HG02623 (cell line): ENCODE measurements around the gene TBC1D16.

ENCODE experiments used
- ATAC-seq: cut with Tn5 transposase; IDR thresholded peaks from one replicate; pipeline ENCODE4 v1.9.1; 2021; ENCODE audit warnings: moderate library complexity; ENCODE audit not compliant: unreplicated experiment

The TBC1D16 gene

DNA sequence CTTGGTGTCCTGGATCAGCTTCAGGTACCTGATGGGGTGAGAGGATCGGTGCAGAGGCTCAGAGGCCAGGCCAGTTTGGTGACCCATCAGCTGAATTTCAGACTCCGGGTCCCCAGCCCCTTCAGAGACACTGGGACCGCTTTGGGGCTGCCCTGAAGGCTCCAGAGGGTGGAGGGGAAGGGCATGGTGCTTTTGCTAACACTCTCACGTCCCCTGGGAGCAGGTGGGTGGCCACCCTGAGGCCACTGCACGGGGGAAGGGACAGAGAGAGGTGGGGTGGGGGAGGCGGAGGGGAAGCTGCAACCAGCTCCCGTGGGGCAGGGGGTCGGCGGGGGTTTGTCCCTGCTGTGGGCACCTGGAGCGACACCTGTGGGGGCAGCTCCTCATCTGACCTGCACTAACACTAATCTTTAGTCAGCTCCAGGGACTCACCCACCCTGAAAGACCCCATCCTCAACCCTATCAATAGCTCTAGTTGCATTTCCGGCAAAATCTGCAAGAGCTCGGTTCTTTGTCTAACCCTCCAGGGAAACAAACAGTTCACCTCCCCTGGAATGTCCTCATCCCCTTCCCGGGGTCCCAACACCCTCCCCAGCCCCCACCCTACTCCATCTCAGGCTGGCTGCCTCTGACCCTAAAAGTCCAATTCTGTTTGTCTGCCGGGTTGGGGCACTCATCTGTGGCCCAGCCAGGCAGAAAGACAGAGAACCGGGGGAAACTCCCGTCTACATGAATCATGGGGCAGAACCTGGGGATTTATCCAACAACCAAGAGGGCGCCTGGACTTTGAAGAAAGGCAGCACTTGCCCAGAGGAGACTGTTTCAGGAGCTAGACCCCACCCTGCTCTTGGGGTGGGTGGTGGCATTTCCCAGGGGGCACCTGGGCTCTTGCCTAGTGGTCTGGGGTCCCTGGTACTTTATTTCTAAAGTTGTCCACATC lies 104.5 kb downstream of the TBC1D16 start:
- no peak for ATAC-seq

DNA sequence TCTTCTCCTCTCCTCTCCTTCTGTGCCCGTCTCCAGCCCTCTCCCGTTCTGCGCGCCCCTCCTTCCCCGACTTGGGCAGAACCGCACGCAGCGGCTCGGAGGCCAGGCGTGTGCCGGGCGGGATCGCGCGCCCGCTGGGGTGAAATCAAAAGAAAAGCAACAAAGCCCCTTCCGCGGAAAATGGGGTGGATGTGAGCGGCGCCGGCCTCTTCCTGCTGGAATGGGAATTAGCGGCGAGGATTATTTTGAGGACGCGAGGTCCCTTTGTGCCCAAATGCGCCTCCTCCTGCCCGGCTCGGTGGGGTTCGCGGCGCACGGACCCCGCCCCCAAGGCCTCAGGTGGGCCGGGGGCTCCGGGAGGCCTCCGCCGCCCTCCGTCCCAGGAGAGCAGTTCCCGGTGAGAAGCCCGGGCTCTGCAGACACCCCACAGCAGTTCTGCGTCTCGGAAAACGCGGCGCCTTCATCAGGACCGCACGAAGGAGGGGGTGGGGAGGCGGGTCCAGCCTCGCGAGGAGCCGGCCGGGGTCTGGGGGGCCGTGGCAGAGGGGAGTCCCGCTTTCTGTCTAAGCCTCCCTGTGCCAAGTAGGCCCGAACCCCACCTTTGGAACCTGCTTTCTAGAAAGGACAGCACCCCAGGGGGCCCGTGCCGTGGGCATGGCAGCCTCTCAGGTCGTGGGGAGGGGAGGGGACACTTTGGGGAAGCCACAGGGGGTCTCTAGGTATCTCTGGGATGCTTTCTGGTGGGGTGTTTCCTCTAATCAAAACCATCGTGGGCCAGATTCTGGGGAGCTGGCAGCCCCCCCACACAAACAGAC lies 105.4 kb downstream of the TBC1D16 start:
- ATAC-seq, result no peak

DNA sequence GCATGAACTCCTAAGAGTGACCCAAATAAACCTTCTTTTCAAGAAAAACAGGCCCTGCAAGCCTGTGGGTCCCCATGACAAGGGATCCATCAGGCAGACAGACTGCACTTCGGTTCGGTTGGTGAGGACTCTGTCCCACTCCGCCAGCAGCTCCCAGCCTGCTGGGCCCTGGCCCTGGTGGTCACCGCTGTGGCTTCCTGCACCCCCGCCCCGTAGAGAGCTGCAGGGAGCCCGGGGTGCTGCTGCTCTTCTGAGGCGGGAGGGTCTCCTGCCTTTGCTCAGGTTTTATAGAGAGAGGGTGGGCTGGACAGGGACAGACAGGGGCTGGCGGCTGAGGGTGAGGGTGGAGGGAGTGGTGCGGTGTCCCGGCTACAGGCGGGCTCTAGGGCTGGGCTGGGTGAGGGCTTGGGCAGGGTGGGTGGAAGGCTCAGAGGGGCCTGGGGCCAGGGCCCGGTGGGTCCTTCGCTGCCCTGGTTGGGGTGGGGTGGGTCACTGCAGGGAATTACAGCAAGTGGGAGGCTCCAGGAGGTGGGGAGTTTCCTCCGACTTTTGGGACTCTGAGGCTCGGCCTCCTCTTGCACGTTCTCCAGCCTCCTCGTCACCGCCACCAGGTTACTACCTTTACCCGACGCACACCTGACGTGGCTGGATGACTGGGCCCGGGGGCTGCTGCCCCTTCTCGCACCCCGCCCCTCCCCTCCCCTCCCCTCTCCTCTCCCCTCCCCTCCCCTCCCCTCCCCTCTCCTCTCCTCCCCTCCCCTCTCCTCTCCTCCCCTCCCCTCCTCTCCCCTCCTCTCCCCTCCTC lies 106.2 kb downstream of the TBC1D16 start:
- ATAC-seq, result no peak

DNA sequence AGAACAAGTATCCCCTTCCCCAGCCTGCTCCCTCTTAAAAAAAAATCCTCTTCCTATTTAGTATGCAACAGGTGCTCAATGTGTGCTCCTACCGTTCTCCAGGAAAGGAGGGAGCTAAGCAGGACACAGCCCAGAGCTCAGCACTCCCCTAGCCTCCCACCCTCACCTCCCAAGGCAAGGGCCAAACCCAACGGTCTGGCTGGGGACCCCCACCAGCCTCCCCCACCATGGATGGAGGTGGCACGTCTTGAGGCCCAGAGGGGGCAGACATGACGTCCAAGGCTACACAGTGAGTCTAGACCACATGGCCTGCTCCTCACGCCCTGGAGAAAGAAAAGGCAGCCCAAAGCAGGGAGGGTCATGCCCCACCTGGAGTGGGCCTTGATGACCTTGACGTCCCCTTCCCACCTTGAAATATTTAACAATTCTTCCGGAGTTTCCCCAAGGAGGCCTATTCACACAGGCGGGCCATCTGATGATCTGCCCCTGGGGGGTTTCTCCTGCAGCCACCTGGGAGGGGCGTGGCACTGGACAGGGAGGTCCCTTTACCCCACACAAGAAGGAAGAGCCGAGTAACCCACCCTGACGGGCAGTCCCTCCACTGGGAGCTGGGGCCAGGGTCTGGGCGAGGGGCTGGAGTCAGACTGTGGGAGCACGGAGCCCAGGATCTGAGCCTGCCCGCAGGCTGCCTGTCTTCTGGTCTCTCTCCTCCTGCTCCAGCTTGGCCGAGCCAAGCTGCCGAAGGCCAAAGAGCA lies 107.0 kb downstream of the TBC1D16 start:
- ATAC-seq, result no peak

DNA sequence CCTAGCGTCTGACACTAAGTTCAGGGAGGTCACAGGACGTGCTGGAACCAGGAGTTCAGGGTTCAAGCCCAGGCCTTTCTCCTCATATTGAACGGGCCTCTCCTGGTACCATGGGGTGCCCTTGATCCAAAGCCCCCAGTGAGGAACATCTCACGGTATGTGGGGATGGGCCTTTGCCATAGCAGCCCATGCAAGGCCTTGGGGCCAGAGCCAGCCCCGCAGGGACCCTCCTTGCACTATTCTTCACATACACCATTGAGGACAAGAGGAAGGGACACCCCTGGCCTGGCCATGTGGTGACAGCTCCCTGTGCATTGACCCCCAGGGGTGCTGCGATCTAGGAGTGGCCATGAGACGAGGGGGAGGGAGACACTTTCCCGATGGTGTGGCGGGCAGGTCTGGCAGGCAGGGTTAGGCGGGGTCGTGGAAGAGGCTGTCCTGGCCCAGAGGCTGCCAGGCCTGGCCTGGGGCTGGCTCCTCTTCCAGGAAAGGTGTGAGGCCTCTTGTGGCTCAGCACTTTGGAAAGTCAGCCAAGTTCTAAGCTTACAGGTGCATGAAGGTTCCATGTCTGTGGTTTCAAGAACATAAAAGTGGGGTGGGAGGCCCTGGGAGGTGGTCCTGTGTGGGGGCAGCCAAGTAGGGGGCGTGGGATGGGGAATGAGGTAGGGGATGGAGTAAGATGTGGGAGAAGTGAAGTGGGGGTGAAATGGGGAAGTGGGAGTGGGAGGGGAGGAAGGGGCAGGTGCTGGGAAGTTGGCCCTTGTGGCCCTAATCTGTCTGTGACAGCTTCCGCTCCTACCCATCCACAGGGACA lies 107.8 kb downstream of the TBC1D16 start:
- ATAC-seq, result no peak

GRCh38 chr17:79927136-79927661 lies 108.5 kb downstream of the TBC1D16 start:
- no peak for ATAC-seq

GRCh38 chr17:79926605-79927135 lies 109.0 kb downstream of the TBC1D16 start:
- no peak for ATAC-seq

DNA sequence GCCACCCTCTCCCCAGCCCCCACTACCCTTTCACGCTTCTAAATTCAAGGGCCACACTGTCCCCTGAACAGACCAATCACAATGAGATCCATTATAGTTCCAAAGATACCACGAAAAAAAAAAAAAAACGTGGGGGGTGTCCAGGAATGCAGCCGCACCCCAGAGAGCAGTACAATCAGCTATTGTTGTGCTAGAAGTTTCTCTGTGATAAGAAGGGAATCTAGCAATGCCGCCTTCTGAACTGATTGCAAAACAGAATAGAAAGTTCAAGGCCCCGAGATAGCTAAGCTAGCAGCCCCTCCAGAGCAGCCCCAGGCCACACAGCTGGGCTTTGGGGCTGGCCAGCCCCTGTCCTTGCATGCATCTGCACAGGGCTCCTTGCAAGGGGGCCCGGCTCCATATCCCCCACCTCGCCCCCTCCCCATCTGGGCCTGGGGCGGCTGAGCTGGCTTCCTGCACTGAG lies 109.5 kb downstream of the TBC1D16 start:
- ATAC-seq, result no peak

DNA sequence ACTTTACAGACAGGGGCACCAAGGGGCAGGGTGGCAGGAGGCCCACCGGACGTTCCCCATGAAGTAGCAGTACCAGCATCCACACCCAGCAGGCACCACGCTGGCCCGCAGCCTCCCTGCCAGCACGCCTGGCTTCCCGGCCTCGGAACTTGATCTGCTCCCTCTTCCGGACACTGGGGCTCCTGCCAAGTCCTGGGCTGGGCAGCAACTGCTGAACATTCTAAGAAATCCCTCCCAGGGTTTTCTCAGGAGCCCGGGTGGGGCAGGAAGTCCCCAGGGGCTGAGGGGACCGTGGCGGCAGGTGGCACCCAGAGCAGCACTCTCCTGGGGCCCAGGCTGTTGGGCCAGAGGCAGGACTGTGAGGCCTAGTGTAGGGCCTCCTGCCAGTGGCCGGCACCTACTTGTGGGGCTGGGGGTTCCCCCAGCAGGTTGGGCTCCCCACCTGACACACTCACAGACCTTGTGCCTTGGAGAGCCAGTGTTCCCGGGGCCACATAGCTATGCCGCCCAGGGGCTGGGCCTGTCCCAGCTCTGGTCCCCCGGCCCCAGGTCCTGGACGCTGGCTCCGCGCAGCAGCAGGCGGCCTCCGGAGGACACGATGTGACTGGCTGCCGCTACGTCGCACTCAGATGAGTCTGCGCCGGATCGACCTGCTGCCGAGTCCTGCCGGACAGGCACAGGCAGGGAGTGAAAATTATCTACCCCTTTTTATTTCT lies 110.3 kb downstream of the TBC1D16 start:
- ATAC-seq, result no peak

DNA sequence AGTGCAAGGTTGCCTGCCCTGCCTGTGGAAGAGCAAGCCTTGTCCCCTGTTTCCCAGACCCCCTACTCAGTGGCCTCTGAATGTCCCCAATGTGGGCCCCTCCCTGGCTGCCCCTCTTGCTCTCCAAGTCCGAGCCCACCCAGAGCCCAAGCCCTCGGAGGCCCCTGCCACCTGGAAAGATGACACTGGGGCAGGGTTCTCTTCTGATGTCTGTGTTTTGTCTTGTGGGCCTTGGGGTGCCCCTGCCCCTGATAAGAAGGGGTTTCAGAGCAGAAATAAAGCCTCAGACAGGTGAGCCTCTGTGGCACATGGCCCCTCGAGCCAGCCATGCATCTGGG lies 111.1 kb downstream of the TBC1D16 start:
- no peak for ATAC-seq

DNA sequence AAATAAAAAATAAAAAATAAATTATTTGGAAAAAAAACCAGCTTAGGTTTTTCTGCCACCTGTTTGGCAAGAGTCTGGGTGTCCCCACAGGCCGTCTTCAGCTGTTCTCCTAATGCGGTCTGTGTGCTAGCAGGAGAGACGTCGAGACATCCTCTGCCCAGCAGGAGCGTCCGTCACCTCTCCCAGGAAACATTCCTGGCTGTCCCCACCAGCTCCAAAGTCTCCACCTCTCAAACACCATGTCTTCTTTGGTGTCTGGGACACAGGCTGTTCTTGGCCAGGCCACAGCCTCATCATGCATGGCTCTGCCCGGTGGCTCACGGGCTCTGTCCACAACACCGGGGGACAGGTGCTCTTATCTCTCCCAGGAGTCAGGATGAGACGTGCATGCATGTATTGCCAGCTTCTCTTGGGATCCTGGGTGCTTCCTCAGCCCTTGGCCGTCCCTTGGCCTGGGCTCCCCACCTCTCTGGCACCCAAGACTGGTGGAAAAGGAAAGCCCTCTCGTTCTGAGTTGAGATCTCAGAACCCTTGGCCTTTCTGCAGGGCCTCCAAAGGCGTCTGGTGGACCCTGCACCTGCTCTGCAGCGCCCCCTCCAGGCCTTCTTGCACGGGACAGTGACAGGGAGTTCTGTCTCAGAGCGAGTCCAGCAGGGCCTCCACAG lies 111.6 kb downstream of the TBC1D16 start:
- ATAC-seq, result no peak

GRCh38 chr17:79922798-79923197 lies 112.9 kb downstream of the TBC1D16 start:
- no peak for ATAC-seq

- ATAC-seq, result no peak
These were observed 113.5 kb downstream of the TBC1D16 start for GRCh38 chr17:79922116-79922601.

GRCh38 chr17:79921411-79922115 lies 114.1 kb downstream of the TBC1D16 start:
- ATAC-seq, result no peak

DNA sequence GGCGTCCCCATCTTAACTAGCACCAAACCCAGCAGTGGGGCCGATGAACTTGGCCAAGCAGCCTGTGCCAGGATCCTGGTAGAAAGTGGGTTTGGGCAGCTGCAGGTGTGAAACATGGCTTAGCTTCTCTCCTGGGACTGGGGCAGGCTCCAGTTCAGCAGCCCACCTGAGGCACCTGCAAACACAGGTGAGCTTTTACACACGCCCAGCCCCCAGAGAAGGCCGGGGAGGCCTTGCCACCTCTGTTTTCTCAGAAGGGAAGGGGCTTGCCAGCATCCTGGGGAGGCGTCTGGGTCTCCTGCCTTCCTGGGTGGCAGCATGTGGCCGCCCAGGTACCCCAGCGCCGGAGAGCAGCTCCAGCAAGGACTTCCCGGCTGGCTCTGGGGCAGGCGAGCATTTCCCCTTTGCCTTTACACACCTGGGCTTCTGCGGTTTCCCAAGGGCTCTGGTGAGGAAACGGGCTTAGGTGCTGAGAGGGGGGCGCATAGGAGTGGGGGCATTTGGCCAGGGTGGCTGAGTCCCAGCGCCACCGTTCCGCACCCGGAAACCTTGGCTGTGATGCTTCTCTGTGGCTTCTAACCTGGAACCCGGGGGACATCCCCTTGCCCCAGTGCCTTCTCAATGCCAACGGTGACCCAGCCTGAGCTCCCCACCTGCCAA lies 114.8 kb downstream of the TBC1D16 start:
- no peak for ATAC-seq

DNA sequence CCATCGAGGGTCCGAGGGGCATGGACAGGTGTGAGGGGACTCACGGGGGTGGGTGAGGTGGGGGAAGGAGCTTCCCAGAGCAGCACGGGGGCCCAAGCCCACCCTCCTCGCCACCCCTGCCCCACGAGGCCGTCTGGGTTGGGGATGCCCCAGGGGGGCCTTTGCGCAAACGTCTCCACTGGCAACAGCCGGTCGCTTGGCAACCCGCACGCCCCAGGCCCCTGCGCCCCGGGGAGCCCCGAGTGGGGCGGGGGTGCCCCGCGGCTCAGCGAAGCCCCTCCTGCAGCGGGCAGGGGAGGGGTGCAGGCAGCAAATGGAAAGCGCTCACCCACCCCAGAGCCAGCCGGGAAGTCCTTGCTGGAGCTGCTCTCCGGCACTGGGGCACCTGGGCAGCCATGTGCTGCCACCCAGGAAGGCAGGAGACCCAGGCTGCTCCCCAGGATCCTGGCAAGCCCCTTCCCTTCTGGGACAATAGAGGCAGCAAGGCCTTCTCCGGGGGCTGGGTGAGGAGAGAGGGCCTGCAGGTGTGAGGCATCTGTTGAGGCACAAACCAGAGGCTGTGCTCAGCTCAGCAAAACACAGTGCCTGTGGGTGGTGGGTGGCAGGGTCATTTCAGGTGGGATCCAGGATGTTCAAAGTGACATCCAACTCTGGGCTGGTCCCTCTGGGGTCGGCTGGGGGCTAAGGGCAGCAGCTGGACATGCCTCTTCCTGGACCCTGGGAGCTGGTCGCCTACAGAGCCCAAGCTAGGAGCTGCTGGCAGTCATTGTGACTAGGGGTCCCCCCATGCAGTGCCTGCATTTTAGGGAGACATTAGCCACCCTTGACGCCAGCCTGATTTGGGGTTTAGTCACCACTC lies 115.6 kb downstream of the TBC1D16 start:
- no peak for ATAC-seq
